ENCODE results near the gene PTGDS.

The PTGDS gene

GRCh38 chr9:136972335-136972734 is 5.0 kb upstream of the PTGDS start:
- ChIA-PET POLR2A (no interaction called here), CTCF (no interaction called here)
- no peak for DNase-seq (ENCODE audit: extremely low spot score)
- no peak for TF ChIP-seq NFRKB (IDR thresholded peaks at IDR 0.05)
- no peak for TF ChIP-seq ARNT (IDR thresholded peaks at IDR 0.05)
- TF ChIP-seq SUZ12 (IDR thresholded peaks at IDR 0.05): no peak
- no peak for TF ChIP-seq ZNF384 (IDR thresholded peaks at IDR 0.05)

DNA sequence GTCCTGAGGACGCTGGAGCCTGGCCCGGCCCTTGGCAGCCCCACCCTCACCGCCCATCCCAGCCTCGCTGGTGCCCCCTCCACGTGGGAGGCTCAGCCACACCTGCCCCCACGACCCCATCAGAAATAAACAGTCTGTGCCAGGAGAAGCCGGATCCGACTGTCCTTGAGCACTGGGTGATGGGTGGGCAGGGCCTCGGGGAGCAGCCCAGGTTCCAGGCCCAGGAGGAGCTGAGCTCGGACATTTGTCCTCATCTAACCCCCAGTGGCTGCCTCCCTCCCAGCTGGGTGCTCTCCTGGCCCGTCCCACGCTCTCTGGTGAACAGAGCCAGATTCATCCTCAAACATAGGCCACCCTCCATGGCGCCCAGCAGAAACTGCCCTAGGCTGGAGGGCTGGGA is 4.6 kb upstream of the PTGDS start:
- POLR2A ChIA-PET: interaction anchor here (1.1 kb wide), 1 partner anchor 24 kb away, joined by 3 read pairs; no protein-coding TSS in a partner anchor
- DNase-seq (ENCODE audit: extremely low spot score): no peak
- TF ChIP-seq L3MBTL2 (conservative IDR thresholded peaks at IDR 0.05) (no peak), CTBP1 (IDR thresholded peaks at IDR 0.05; ENCODE audit: borderline replicate concordance) (no peak), BHLHE40 (IDR thresholded peaks at IDR 0.05; ENCODE audit: borderline replicate concordance) (no peak), FOXK2 (IDR thresholded peaks at IDR 0.05) (no peak), SUZ12 (IDR thresholded peaks at IDR 0.05) (no peak), LEF1 (IDR thresholded peaks at IDR 0.05; ENCODE audit: borderline replicate concordance) (no peak), TARDBP (IDR thresholded peaks at IDR 0.05) (no peak), FOXA1 (IDR thresholded peaks at IDR 0.05) (no peak), ELF4 (IDR thresholded peaks at IDR 0.05) (no peak)
- TF ChIP-seq, protein P1, sequence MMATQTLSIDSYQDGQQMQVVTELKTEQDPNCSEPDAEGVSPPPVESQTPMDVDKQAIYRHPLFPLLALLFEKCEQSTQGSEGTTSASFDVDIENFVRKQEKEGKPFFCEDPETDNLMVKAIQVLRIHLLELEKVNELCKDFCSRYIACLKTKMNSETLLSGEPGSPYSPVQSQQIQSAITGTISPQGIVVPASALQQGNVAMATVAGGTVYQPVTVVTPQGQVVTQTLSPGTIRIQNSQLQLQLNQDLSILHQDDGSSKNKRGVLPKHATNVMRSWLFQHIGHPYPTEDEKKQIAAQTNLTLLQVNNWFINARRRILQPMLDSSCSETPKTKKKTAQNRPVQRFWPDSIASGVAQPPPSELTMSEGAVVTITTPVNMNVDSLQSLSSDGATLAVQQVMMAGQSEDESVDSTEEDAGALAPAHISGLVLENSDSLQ (IDR thresholded peaks at IDR 0.05): no peak
- CTCF ChIA-PET: no interaction called here

GRCh38 chr9:136973618-136974617 is 3.4 kb upstream of the PTGDS start:
- POLR2A ChIA-PET: interaction anchor here (0.6 to 1.4 kb wide), 4 partner anchors 18 to 26 kb away, joined by 3 to 8 read pairs (median 3); partner anchors contain the start of gene PAXX
- CTCF ChIA-PET: interaction anchor here (0.7 to 1.4 kb wide), 3 partner anchors 26 to 62 kb away, joined by 3 to 5 read pairs (median 3); no protein-coding TSS in a partner anchor
- no peak for TF ChIP-seq CTBP1 (IDR thresholded peaks at IDR 0.05; ENCODE audit: borderline replicate concordance)
- TF ChIP-seq ARNT (IDR thresholded peaks at IDR 0.05): no peak
- TF ChIP-seq HDGF (IDR thresholded peaks at IDR 0.05; ENCODE audit: borderline replicate concordance): no peak
- TF ChIP-seq ZNF384 (IDR thresholded peaks at IDR 0.05): no peak
- TF ChIP-seq BHLHE40 (IDR thresholded peaks at IDR 0.05; ENCODE audit: borderline replicate concordance): no peak
- no peak for TF ChIP-seq FOXA1 (IDR thresholded peaks at IDR 0.05)
- no peak for TF ChIP-seq FOXK2 (IDR thresholded peaks at IDR 0.05)
- no peak for TF ChIP-seq SP1 (IDR thresholded peaks at IDR 0.05)
- TF ChIP-seq, protein P1 (IDR thresholded peaks at IDR 0.05): no peak
- TF ChIP-seq TARDBP (IDR thresholded peaks at IDR 0.05): no peak
- TF ChIP-seq NFRKB (IDR thresholded peaks at IDR 0.05): no peak
- TF ChIP-seq L3MBTL2 (conservative IDR thresholded peaks at IDR 0.05): no peak
- DNase-seq (ENCODE audit: extremely low spot score): no peak

GRCh38 chr9:136974817-136975535 is 2.3 kb upstream of the PTGDS start:
- ChIA-PET CTCF (interaction anchor here (0.7 to 1.4 kb wide), 4 partner anchors 15 to 61 kb away, joined by 3 to 5 read pairs (median 3); no protein-coding TSS in a partner anchor), POLR2A (interaction anchor here (1.2 to 1.4 kb wide), 2 partner anchors 17 to 25 kb away, joined by 3 to 8 read pairs; partner anchors contain the start of gene PAXX)
- no peak for DNase-seq (ENCODE audit: extremely low spot score)
- TF ChIP-seq SUZ12 (IDR thresholded peaks at IDR 0.05) (no peak), L3MBTL2 (conservative IDR thresholded peaks at IDR 0.05) (no peak), BHLHE40 (IDR thresholded peaks at IDR 0.05; ENCODE audit: borderline replicate concordance) (no peak), HDGF (IDR thresholded peaks at IDR 0.05; ENCODE audit: borderline replicate concordance) (no peak), FOXA1 (IDR thresholded peaks at IDR 0.05) (no peak), ELF4 (IDR thresholded peaks at IDR 0.05) (no peak), ZNF384 (IDR thresholded peaks at IDR 0.05) (no peak), NFRKB (IDR thresholded peaks at IDR 0.05) (no peak), LEF1 (IDR thresholded peaks at IDR 0.05; ENCODE audit: borderline replicate concordance) (no peak), CTBP1 (IDR thresholded peaks at IDR 0.05; ENCODE audit: borderline replicate concordance) (no peak), TARDBP (IDR thresholded peaks at IDR 0.05) (no peak), FOXM1 (IDR thresholded peaks at IDR 0.05; ENCODE audit: borderline replicate concordance) (no peak), ARNT (IDR thresholded peaks at IDR 0.05) (no peak), FOXK2 (IDR thresholded peaks at IDR 0.05) (no peak), SP1 (IDR thresholded peaks at IDR 0.05) (no peak)
- TF ChIP-seq, protein P1 (IDR thresholded peaks at IDR 0.05): no peak

DNA sequence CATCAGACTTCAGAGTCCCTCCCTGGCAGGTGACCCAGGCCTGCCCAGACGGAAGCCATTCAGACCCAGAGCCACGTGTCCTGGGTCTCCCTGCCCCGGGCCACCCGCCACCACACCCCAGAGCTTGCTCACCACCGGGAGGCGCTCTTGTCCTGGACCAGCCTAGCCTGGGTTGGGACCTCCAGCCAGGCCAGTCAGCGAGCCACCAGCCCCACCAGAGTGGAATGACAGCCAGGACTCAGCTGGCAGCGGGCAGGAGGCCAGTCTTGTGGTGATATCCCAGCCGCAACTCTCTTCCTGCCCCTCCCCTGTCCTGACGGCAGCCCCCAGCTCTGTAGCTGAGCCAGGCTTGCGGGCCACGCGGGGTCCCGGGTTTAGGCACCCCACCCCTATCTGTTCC is 1.7 kb upstream of the PTGDS start:
- no peak for TF ChIP-seq L3MBTL2 (conservative IDR thresholded peaks at IDR 0.05)
- no peak for TF ChIP-seq LEF1 (IDR thresholded peaks at IDR 0.05; ENCODE audit: borderline replicate concordance)
- TF ChIP-seq CTBP1 (IDR thresholded peaks at IDR 0.05; ENCODE audit: borderline replicate concordance): no peak
- no peak for TF ChIP-seq ELF4 (IDR thresholded peaks at IDR 0.05)
- TF ChIP-seq SP1 (IDR thresholded peaks at IDR 0.05): no peak
- no peak for TF ChIP-seq HDGF (IDR thresholded peaks at IDR 0.05; ENCODE audit: borderline replicate concordance)
- no peak for TF ChIP-seq ARNT (IDR thresholded peaks at IDR 0.05)
- TF ChIP-seq BHLHE40 (IDR thresholded peaks at IDR 0.05; ENCODE audit: borderline replicate concordance): no peak
- TF ChIP-seq NFRKB (IDR thresholded peaks at IDR 0.05): no peak
- TF ChIP-seq FOXM1 (IDR thresholded peaks at IDR 0.05; ENCODE audit: borderline replicate concordance): no peak
- POLR2A ChIA-PET: interaction anchor here (1.4 to 1.7 kb wide), 2 partner anchors 16 to 17 kb away, joined by 6 to 8 read pairs; partner anchors contain the start of gene PAXX
- CTCF ChIA-PET: interaction anchor here (0.7 to 1.1 kb wide), 4 partner anchors 13 to 27 kb away, joined by 3 read pairs; no protein-coding TSS in a partner anchor
- peak; percentile 50 for DNase-seq (ENCODE audit: extremely low spot score)
